ENCODE data around the gene FAM163B.
"Not testable (repeated sequence)": the region's sequence is repeated elsewhere in the genome, so short reads cannot be mapped to it uniquely, and the experiment has no call there.

Gene FAM163B

DNA sequence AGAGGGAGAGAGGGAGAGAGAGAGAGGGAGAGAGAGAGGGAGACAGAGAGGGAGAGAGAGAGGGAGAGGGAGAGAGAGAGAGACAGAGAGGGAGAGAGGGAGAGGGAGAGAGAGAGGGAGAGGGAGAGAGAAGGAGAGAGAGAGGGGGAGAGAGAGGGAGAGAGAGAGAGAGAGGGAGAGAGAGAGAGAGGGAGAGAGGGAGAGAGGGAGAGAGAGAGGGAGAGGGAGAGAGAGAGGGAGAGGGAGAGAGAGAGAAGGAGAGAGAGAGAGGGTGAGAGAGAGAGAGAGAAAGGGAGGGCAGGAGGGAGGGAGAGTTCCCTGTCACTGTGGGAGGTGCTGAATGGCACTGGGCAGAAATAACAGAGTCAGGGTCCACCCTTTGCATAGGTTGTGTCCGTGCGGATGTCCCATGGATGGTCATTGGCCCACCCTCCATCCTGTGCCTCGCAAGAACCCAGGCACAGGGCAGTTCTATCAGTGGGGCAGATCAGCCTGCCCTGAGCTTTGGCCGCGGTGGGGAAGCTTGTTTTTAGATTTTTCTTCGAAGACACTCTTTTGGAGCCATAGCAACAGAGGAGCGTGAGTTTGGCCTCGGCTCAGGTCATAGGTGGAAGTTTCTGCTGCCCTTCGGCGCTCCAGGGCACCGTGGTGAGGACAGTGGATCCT, 44.6 kb downstream of the FAM163B start:
- no peak for DNase-seq

DNA sequence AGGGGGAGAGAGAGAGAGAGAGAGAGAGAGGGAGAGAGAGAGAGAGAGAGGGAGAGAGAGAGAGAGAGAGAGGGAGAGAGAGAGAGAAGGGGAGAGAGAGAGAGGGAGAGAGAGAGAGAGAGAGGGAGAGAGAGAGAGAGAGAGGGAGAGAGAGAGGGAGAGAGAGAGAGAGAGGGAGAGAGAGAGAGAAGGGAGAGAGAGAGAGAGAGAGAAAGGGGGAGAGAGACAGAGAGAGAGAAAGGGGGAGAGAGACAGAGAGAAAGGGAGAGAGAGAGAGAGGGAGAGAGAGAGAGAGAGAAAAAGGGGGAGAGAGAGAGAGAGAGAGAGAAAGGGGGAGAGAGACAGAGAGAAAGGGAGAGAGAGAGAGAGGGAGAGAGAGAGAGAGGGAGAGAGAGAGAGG, 45.4 kb downstream of the FAM163B start:
- DNase-seq: not testable (repeated sequence)

DNA sequence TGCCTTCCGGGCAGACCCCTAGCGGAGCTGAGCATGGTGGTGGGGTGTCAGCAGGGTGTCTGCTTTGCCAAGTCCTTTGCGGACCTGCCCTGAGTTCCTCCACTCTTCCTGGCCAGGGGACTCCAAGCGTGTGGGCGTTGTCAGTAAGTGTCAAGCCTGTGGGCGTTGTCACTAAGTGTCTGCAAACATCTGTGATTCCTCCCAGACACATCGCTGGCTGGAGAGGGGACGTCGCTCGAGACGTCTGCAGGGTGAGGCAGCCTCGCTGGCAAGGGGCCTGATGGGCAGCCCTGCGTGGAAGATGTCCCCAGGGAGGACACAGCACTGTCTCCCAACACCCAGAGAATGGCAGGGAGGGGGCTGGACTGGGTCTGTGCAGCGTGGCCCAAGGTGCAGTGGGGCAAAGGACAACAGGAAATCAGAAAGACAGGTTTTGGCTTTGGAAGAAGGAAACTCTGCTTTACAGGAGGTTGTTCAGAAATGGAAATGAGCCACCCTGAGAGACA, 45.8 kb downstream of the FAM163B start:
- DNase-seq: no peak

DNA sequence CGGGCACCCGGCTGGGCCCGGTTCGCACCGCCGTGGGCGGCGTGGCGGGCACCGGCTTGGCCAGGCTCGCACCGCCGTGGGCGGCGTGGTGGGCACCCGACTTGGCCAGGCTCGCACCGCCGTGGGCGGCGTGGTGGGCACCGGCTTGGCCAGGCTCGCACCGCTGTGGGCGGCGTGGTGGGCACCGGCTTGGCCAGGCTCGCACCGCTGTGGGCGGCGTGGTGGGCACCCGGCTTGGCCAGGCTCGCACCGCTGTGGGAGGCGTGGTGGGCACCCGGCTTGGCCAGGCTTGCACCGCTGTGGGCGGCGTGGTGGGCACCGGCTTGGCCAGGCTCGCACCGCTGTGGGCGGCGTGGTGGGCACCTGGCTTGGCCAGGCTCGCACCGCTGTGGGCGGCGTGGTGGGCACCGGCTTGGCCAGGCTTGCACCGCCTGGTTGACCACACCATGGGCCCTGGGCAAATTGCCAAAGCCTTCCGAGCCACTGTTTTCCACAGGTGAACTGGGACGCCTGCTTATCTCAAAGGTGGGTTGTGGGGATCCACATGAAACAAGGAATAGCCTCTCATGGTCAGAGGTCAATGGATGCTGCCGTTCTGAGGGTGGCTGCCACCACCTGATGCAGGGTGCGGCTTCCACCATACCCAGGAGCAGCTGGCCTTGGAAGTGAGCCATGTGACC, 46.4 kb downstream of the FAM163B start:
- DNase-seq: no peak

DNA sequence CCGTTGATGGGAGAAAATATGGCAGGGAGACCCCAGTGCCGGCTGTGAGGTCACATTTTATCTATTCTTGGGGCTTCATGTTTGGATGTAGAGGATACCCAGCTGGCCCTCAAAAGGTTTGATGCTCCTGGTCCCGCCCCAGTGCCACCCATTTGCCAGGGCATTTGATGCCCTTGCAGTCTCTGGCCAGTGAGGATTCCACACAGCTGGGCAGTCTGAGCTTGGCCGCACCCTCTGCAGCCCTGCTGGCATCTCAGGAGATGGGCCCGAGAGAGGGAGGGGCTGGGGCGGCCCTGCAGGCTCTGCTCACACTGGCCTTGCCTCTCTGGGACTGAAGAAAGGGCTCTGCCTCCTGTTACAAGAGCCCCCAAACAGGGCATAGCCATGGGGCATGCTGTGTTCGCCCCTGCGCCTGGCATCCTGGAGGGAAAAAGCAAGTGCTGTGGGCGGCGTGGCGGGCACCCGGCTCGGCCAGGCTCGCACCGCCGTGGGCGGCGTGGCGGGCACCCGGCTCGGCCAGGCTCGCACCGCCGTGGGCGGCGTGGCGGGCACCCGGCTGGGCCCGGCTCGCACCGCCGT, 47.1 kb downstream of the FAM163B start:
- DNase-seq: no peak

DNA sequence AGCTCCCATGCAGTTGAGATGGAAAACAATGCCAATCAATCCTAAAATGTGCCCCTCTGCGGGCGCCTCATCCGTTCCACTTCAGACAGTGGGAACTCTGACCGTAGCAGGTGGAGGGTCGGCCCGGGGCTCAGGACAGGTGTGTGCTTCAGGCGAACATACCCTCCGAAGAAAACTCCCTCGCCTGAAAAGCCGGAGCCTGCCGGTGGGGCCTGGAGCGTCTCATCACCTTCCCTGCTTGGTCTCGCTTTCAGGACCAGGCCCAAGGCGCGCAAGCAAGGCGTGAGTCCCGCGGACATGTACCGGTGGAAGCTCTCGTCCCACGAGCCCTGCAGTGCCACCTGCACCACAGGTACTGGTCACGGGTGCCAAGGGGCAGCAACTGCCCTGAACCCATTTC, 48.2 kb downstream of the FAM163B start:
- DNase-seq: no peak

DNA sequence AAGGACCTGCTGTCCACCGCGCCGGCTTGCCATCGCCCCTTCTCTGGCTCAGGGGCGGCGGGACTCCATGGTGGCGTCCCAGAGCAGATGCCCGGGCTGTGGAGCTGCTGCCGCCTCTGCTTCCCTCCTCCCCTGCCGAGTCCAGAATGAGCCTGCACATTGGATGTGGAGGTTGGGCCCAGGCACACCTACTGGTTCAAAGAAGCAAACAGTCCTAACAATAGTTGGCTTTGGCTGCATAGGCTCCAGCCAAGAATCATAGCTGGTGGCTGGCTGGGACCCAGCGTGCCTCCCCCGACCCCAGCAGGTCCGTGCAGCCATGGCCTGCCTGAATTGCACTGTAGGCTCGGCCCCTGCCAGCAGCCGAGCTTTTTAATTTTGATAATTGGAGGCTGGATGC, 48.9 kb downstream of the FAM163B start:
- DNase-seq: no peak

DNA sequence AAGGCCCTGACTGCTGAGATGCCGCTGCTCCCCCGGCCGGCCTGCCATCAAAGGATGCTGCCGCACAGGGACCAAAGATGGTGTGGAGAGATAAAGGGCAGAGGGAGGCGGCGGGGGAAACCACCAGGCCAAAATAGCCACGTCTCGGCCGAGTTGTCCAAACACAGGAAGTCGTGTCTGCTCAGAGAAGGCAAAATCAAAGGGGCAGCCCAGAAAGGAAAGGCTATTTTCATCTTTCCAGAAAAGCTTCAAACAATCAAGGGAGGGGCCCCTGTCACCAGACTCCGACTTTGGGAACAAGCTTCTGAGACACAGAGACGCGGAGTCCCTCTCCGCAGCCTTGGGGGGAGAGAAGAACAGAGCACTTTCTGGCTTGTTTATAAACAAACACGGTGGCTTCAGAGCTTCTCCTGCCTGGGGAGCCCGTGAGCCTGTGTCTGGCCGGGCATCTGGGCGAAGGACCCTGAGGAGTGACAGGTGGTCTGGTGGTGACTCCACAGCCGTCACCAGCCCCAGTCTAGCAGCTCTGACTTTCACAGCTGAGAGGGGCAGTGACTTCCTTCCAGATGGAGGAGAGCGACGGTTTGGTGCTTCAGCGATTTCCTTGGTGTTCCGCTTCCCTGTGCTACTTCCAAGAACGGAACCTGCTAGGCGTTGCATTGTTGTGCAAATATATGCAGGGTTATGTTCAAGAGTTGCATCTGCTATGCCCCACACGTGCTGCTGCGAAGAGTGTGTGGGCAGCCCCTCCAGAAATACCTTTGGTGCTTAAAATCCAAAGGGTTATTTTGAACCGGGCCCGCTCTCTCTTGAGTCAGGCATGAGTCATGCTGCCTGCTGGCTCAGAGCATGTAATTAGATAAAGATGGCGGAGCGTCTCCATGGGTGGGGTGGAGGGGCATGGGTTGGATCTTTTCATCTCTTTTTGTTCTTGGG, 50.7 kb downstream of the FAM163B start:
- no peak for DNase-seq

DNA sequence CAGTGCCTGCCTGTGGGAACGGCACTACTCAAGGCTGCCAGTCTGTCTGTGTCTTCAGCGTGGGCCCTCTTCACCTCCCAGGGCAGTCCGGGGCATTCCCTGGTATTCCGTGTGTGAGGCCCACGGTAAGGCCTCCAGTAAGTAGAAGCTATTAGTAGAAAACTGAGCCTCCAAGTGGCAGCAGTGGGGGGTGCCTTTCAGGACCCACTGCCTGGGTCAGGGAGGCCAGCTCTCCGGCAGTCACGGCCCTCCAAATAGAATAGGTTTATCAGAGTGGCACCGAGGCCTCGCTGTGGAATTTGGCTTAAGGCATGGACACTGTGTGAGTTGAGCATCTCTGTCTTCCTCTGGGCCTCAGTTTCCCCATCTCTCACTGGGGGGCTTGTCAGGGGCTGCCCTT, 51.6 kb downstream of the FAM163B start:
- no peak for DNase-seq

DNA sequence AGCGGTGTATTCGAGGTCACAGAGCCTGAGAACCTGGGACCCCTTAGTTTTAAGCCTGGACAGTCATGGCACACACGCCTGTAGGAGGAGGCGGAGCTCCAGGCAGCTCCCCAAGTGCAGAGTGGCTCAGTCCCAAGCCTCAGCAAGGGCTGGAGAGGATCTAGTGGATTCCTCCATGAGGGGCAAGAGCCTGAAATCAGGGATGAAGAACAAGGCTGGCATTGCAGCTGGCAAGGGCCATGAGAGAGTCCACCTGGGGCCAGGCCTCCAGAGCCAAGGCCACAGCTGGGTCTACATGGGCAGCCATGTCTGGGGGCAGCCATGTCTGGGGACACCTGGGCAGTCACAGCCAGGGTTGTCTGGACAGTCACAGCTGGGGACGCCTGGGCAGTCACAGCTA, 52.8 kb downstream of the FAM163B start:
- no peak for DNase-seq

DNA sequence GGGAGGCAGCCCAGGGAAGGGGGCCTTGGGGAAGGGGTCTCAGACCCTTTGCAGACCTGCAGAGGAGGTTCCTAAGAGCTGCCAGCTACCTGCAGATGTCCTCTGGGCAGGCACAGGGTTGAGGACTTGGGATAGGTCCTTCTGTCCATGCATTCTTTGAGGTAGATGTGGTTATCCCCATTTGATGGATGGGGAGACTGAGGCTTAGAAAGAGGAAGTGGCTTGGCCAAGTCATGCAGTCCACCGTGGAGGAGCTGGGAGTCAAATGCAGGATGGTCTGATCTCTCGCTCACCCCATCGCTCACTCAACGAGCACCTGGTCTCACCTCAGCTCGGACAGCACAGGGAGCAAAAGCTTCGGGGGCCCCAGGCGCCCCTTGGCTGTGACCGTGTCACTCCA, 54.5 kb downstream of the FAM163B start:
- no peak for DNase-seq

DNA sequence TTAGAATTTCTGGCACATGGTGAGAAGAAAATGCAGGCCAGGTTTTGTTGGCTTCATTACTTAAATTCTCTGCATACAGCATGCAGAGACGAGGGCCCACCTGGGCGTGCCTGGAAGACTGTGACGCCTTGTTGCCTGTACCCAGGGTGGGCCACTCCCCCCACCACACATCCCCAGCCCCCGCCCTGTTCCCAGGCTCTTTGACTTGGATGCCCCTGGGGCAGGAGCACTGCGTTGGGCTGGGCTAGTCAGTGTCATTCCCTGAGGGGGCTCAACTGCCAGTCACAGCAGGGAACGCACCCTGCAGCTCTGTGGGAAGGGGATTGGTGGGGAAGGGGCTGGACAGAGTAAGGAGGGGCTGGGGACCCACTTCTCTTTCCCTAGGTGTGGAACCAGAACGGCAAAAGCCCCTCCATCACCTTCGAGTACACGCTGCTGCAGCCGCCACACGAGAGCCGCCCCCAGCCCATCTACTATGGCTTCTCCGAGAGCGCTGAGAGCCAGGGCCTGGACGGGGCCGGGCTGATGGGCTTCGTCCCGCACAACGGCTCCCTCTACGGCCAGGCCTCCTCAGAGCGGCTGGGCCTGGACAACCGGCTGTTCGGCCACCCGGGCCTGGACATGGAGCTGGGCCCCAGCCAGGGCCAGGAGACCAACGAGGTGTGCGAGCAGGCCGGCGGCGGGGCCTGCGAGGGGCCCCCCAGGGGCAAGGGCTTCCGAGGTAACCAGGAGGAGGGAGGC, 55.0 kb downstream of the FAM163B start:
- DNase-seq: no peak

DNA sequence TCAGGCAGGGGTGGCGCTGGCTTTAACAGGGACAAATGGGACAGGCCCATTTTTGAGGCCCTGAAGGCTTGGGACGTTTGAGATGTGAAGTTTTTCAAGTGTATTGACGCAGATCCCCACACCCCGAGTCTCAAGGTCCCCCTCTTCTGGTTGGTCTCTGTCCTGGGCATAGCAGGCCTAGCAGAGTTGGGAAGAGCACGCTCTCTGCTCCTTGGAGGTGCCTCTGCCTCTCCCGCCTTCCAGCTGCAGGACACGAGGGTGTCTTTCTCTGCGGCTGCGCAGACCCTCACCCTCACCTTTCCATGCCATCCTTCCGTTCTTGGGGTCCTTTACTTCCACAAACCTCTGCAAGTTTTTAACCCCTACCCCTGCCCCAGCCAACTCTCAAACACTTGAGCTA, 56.1 kb downstream of the FAM163B start:
- DNase-seq: no peak

DNA sequence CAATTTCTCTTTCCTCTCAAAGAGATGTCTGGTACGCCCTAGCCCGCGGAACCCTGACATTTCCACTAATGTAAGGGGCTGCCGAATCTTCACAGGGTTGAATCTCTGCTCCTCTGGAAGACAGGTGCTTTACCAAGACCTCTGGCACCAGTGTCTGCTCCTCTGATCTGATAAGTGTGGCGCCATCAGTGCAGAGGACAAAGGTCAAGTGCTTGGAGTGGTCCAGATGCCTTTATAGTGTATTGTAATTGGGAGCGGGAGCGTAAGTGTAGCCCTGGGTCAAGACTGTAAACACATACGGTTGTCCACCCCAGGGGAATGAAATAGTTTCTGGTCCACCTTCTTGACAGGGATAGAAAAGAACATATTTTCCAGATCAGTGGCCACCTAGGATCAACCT, 57.0 kb downstream of the FAM163B start:
- DNase-seq: no peak

DNA sequence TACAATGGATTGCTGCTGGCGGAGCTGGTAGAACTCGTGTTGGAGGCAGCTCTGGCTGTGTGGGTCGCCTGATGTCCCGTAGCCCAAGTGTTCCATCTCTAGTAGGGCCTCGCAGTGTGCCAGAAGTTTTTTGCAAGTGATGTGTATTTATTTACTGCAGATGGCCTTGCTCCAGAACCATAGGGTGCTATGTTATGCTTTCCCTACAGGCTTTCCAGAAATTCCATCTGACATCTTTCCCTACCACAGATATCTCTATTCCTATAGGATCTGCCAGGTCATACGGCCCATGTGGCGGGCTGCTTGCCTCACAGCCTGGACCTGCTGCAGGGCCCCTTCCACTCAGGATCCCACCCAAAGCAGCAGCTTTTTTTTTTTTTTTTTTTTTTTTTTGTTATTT, 57.7 kb downstream of the FAM163B start:
- DNase-seq: no peak

DNA sequence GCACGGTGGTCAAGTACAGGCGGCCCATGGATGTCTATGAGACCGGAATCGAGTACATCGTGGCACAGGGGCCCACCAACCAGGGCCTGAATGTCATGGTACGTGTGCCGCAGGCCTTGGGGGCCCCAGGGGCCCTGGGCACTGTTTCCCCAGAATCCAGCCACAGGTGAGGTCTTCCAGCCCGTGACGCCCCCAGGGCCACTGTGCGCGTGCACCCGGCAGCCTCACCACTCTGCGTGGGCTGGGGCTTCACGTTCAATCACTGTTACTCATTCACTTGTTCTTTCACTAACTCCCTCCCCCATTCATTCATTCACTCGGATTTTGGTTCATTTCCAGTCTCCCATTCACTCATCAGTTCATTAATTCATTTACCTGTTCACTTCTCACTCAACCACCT, 62.1 kb downstream of the FAM163B start:
- no peak for DNase-seq

DNA sequence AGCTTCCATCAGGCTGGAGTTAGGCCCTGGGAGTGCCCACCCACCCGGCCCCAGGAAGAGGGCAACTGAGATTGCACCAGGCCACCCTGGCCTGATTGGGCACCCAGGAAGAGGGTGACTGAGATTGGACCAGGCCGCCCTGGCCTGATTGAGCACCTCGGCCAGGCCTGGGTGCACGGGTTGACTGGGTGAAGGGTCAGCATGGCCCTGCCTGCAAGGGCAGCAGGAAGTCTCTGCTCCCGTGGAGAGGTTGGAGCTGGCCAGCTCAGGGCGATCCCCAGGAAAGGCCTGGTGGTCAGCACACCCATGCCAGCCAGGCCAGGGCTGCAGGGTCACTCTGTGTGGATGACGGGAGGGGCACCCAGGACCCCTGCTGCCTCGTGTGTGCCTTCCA, 62.9 kb downstream of the FAM163B start:
- DNase-seq: no peak

DNA sequence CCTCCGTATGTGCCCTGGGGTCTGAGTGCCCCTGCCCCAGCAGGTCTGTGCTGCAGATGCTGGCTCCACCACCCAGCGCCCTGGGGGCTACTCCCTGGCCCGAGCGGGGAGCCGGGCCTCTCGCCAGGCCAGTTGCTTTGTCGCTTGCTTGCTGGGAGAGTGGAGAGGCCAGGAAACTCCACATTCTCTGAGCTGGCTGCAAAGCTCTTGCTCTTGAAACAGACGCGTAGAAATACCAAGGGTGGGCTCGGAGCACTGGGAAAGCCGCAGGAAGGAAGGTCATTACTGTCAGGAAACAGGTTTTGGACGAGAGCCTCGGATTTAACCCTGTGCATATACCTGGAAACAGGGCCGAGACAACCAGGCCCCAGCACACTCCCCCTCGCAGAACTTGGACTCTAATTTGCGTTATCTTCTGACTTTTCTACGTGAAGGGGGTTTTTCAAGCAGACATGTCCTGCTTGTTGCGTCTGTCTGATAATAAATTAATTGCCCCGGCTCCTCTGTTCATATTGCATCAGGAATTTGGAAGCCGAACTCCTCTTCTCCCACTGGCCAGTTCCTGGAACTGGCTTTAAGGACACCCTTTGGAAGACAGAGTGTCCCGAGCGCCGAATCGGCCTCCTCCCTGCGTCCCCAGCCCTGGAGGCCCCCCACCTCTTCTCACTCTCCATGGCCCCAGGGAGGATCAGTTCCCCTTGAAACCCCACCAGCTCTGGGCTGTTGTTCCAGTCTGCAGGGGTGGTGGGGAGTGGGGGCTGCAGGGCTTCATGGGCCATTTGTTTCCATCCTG, 63.5 kb downstream of the FAM163B start:
- no peak for DNase-seq

DNA sequence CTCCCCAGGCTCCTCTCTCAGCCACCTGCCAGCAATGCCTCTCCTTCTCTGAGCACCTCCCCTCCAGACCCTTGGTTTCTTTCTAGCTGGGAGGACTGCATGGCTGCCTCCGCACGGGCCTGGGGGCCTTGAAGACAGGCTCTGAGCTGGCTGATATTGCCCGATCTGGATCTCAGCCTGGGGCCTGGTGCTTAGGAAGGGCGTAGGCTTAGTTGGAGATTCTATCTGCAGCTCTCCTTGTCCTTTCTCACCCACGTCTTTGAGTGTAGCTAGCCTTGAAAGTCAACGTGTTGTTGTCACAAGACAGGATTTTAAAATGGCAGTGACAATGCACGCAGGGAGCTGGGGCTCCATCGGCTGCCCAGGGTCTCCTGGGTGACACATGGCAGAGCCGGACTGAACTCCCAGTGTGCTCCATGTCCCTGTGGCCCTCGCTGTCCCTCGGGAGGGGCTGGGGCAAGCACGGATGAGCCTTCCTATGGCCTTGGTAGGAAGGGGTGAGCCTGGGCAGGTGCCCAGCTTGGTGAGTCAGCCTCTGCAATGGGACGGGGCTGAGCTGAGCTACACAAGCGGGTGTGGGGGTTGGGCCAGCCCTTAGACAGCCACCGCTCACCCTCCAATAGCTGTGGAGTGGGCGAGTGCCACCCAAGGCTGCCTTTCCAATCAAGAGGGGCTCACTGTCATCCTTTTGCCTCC, 65.3 kb downstream of the FAM163B start:
- DNase-seq: no peak

DNA sequence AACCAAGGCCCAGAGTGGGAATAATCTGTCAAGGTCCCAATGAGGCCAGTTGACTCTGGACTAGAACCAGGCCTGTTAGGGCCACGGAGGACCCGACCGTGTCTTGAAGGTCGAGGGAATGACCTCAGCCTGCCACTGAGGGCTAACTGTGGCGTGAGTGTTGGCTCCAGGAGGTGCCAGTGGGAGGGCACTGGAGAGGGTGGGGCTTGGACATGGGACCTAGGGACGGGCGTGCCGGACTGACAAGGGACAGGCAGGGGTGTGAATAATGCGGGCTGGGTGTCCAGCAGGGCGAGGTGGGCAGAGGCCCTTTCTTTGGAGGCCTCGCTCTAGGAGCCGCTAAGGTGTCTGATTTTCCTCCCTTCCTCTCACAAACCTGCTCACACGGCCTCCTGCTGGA, 67.2 kb downstream of the FAM163B start:
- no peak for DNase-seq

DNA sequence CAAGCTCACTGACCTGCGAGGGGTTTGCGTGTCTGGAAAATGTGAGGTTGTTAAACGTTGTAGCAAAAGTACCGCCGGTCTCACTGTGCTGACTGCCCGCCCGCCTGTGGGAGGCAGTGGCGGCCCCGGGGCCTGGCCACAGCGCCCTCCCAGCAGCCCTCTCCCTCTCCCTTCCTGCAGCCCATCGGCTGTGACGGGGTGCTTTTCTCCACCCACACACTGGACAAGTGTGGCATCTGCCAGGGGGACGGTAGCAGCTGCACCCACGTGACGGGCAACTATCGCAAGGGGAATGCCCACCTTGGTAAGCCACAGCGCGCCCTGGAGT, 68.5 kb downstream of the FAM163B start:
- no peak for DNase-seq
